ENCODE data around the gene TRIM56. TPM values are rescaled to one million over a fixed set of nuclear protein-coding genes. Genes with fewer than 3 reads are reported as not detected.
A peak's percentile ranks its signal among the peaks of the same experiment; 100 is the strongest.

TRIM56 gene
- total RNA-seq, 1 donor from 2014 or later, result 17.0 TPM

- no peak overlapping the region for H3K27ac ChIP-seq (replicated peaks)
- H3K4me3 ChIP-seq, result no peak overlapping the region
- no peak for DNase-seq
- TF ChIP-seq CTCF (IDR thresholded peaks at IDR 0.05; ENCODE audit: borderline replicate concordance), result peak; percentile 74
- H3K4me1 ChIP-seq, result peaks cover 26% of the 10 kb centered on the region
- intact Hi-C loops (cut with micrococcal nuclease), result loop anchor here (5.0 kb wide), 1 partner anchor 42 kb away; no protein-coding TSS in a partner anchor
- H3K27me3 ChIP-seq (ENCODE audit: low read depth), result no peaks in the 10 kb centered on the region
- peaks cover 13% of the 10 kb centered on the region for H3K36me3 ChIP-seq
- no peaks in the 10 kb centered on the region for H3K9me3 ChIP-seq (replicated peaks)
These were observed 9.6 kb downstream of the TRIM56 start for GRCh38 chr7:101094791-101095375.

GRCh38 chr7:101096331-101096956, 11.2 kb downstream of the TRIM56 start:
- Histone ChIP-seq H3K27me3 (ENCODE audit: low read depth) (no peaks in the 10 kb centered on the region), H3K36me3 (peaks cover under 1% of the 10 kb centered on the region)

GRCh38 chr7:101096957-101097347, 11.7 kb downstream of the TRIM56 start:
- H3K27me3 ChIP-seq (ENCODE audit: low read depth), result no peaks in the 10 kb centered on the region
- intact Hi-C loops (cut with micrococcal nuclease), result loop anchor here (5.0 kb wide), 1 partner anchor 40 kb away; no protein-coding TSS in a partner anchor
- no peaks in the 10 kb centered on the region for H3K9me3 ChIP-seq (replicated peaks)
- no peak for TF ChIP-seq CTCF (IDR thresholded peaks at IDR 0.05; ENCODE audit: borderline replicate concordance)
- no peaks in the 10 kb centered on the region for H3K36me3 ChIP-seq
- DNase-seq, result no peak
- H3K4me1 ChIP-seq, result peaks cover 36% of the 10 kb centered on the region
- H3K4me3 ChIP-seq, result no peak overlapping the region
- no peak overlapping the region for H3K27ac ChIP-seq (replicated peaks)

More at GRCh38 chr7:101096331-101096956, 11.2 kb downstream of the TRIM56 start:
- no peak for DNase-seq
- TF ChIP-seq CTCF (IDR thresholded peaks at IDR 0.05; ENCODE audit: borderline replicate concordance), result no peak
- Histone ChIP-seq H3K4me3 (no peak overlapping the region), H3K27ac (replicated peaks) (no peak overlapping the region), H3K4me1 (peaks cover 36% of the 10 kb centered on the region), H3K9me3 (replicated peaks) (no peaks in the 10 kb centered on the region)
- intact Hi-C loops (cut with micrococcal nuclease), result loop anchor here (5.0 kb wide), 1 partner anchor 41 kb away; no protein-coding TSS in a partner anchor

GRCh38 chr7:101097561-101097960, 12.3 kb downstream of the TRIM56 start:
- Histone ChIP-seq H3K36me3 (no peaks in the 10 kb centered on the region), H3K4me1 (peaks cover 36% of the 10 kb centered on the region), H3K4me3 (no peak overlapping the region), H3K27me3 (ENCODE audit: low read depth) (no peaks in the 10 kb centered on the region), H3K9me3 (replicated peaks) (no peaks in the 10 kb centered on the region), H3K27ac (replicated peaks) (no peak overlapping the region)
- no peak for DNase-seq
- TF ChIP-seq CTCF (IDR thresholded peaks at IDR 0.05; ENCODE audit: borderline replicate concordance), result no peak
- intact Hi-C loops (cut with micrococcal nuclease), result loop anchor here (5.0 kb wide), 1 partner anchor 40 kb away; no protein-coding TSS in a partner anchor

GRCh38 chr7:101099969-101100781, 14.9 kb downstream of the TRIM56 start:
- Histone ChIP-seq H3K4me3 (peak overlapping the region; percentile 23), H3K36me3 (no peaks in the 10 kb centered on the region), H3K27ac (replicated peaks) (peak overlapping the region; percentile 67), H3K4me1 (peaks cover 31% of the 10 kb centered on the region), H3K9me3 (replicated peaks) (no peaks in the 10 kb centered on the region), H3K27me3 (ENCODE audit: low read depth) (no peaks in the 10 kb centered on the region)
- intact Hi-C loops (cut with micrococcal nuclease), result loop anchor here (5.0 kb wide), 1 partner anchor 37 kb away; no protein-coding TSS in a partner anchor
- no peak for TF ChIP-seq CTCF (IDR thresholded peaks at IDR 0.05; ENCODE audit: borderline replicate concordance)
- peak; percentile 91 for DNase-seq
